ENCODE data around the gene CCNI.

DNA sequence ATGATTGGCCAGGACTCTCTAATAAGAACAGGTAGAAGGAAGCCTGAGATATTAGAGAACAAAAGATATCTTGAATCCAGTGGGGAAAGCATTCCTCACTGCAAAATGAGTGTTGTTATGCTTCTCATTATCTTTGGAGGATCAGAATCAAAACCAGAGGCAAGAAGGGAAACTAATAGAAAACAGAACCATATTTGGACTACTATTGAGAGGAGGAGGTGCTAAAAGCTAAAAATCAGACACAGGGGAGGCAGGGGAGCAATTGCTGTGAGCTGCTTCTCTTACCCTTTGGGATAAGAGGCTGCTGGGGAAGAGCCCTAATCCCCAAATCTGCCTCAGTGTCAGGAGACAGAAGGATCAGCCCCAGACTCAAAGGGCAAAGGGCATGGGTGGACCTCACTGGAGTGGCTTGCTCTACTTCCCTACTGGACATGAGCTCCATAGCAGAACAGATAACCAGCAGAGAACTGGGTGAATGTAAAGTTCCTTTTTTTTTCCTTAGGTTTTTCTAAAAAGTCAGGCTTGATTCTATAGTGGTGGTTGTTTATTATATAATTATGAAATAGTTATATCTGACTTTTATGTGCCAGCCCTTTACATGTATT lies 66.2 kb downstream of the CCNI start:
- TF ChIP-seq, protein P1, sequence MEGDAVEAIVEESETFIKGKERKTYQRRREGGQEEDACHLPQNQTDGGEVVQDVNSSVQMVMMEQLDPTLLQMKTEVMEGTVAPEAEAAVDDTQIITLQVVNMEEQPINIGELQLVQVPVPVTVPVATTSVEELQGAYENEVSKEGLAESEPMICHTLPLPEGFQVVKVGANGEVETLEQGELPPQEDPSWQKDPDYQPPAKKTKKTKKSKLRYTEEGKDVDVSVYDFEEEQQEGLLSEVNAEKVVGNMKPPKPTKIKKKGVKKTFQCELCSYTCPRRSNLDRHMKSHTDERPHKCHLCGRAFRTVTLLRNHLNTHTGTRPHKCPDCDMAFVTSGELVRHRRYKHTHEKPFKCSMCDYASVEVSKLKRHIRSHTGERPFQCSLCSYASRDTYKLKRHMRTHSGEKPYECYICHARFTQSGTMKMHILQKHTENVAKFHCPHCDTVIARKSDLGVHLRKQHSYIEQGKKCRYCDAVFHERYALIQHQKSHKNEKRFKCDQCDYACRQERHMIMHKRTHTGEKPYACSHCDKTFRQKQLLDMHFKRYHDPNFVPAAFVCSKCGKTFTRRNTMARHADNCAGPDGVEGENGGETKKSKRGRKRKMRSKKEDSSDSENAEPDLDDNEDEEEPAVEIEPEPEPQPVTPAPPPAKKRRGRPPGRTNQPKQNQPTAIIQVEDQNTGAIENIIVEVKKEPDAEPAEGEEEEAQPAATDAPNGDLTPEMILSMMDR (IDR thresholded peaks at IDR 0.05), result no peak
- no peak for TF ChIP-seq EZH2phosphoT487 (IDR thresholded peaks at IDR 0.05)

All from neural progenitor cell (in vitro differentiated cells).